Caco-2 (cell line): ENCODE measurements around the gene SLC1A7. TPM values are rescaled to one million over a fixed set of nuclear protein-coding genes. Genes with fewer than 3 reads are reported as not detected.

ENCODE experiments used
- BruUV-seq: library from RNA; stranded (reverse); fragments of 400-500 nt; replicated peaks from 2 replicates; lab custom pipeline; 2021; lab: Mats Ljungman, UMichigan
- CTCF ChIA-PET: fragments of 300-600 bp; sonication (Branson Sonifier 250); formaldehyde crosslinking; loops from one replicate; lab custom pipeline; 2022; ENCODE audit warnings: antibody characterized with exemption; lab: Charles Lee
- POLR2A ChIA-PET: fragments of 300-600 bp; sonication (Branson Sonifier 250); formaldehyde crosslinking; loops from one replicate; lab custom pipeline; 2022; ENCODE audit warnings: antibody characterized with exemption; lab: Charles Lee
- DNase-seq, 2 experiments: peaks; one replicate each; pipeline versions ENCODE4 v3.0.0 to v3.0.0-alpha.2; 2020 to 2022
- H3K27me3 ChIP-seq: replicated peaks from 2 replicates; pipeline ENCODE4 v1.6.0; 2011; ENCODE audit warnings: low read length; ENCODE audit not compliant: control insufficient read depth, insufficient read depth
- H3K36me3 ChIP-seq: 2 replicates; pipeline ENCODE4 v1.5.1; 2011; ENCODE audit warnings: low read length; ENCODE audit not compliant: control insufficient read depth, insufficient read depth
- H3K4me1 ChIP-seq: fragments of 250-450 bp; sonication (Bioruptor Pico); 2 replicates; pipeline ENCODE4 v1.5.1; 2020; ENCODE audit warnings: mild to moderate bottlenecking
- H3K4me3 ChIP-seq: 2 replicates; pipeline ENCODE4 v1.5.1; 2011; ENCODE audit warnings: low read depth, mild to moderate bottlenecking, control low read depth, low read length
- H3K9me3 ChIP-seq: fragments of 250-450 bp; sonication (Bioruptor Pico); 2 replicates; pipeline ENCODE4 v1.5.1; 2020; ENCODE audit warnings: mild to moderate bottlenecking, moderate library complexity
- H3K27ac Mint-ChIP-seq: one replicate; pipeline ENCODE4 v1.8.0; 2022; ENCODE audit warnings: mixed read lengths; ENCODE audit not compliant: unreplicated experiment
- H3K27me3 Mint-ChIP-seq: one replicate; pipeline ENCODE4 v1.8.0; 2022; ENCODE audit warnings: mixed read lengths; ENCODE audit not compliant: insufficient read depth, unreplicated experiment
- H3K36me3 Mint-ChIP-seq: one replicate; pipeline ENCODE4 v1.8.0; 2022; ENCODE audit warnings: mild to moderate bottlenecking, mixed read lengths; ENCODE audit not compliant: insufficient read depth, unreplicated experiment
- H3K4me1 Mint-ChIP-seq: one replicate; pipeline ENCODE4 v1.8.0; 2022; ENCODE audit warnings: low read depth, mixed read lengths; ENCODE audit not compliant: unreplicated experiment
- H3K4me3 Mint-ChIP-seq: one replicate; pipeline ENCODE4 v1.8.0; 2022; ENCODE audit warnings: mild to moderate bottlenecking, moderate library complexity, mixed read lengths; ENCODE audit not compliant: unreplicated experiment
- H3K9me3 Mint-ChIP-seq: one replicate; pipeline ENCODE4 v1.8.0; 2022; ENCODE audit warnings: mixed read lengths; ENCODE audit not compliant: unreplicated experiment
- CTCF ChIP-seq, 2 experiments: fragments of 200-600 bp in 1 of 2; IDR thresholded peaks; 1 replicate in 1 of 2; 2 replicates in 1 of 2; pipeline versions ENCODE4 v1.5.1 to v1.8.0; 2011 to 2022; ENCODE audit warnings: antibody characterized with exemption in 1 of 2, control low read depth in 1 of 2, inconsistent platforms in 1 of 2, low read depth in 1 of 2, low read length in 1 of 2, mild to moderate bottlenecking in 1 of 2, moderate library complexity in 1 of 2; ENCODE audit not compliant: insufficient read depth in 1 of 2, severe bottlenecking in 1 of 2, unreplicated experiment in 1 of 2
- intact Hi-C: fragments of 100-400 bp; cut with micrococcal nuclease; formaldehyde crosslinking; loops from one replicate; pipeline ENCODE4 v1.10.0; 2022; ENCODE audit not compliant: unreplicated experiment
- total RNA-seq: library from RNA; stranded (reverse); gene quantifications from 2 replicates; pipeline ENCODE4 v1.2.3, GENCODE V29; 2022

SLC1A7 gene
- total RNA-seq, 1 experiment from 2014 or later = not detected

- H3K4me1 ChIP-seq = no peaks in the 10 kb centered on the region
- no peaks in the 10 kb centered on the region for H3K4me1 Mint-ChIP-seq
- intact Hi-C loops = no loop called here
- no peak overlapping the region for H3K4me3 ChIP-seq
- H3K36me3 Mint-ChIP-seq = no peaks in the 10 kb centered on the region
- no peaks in the 10 kb centered on the region for H3K9me3 ChIP-seq
- H3K9me3 Mint-ChIP-seq = no peaks in the 10 kb centered on the region
- H3K27me3 Mint-ChIP-seq = no peaks in the 10 kb centered on the region
- ChIA-PET POLR2A (no interaction called here), CTCF (no interaction called here)
- no peak overlapping the region for H3K4me3 Mint-ChIP-seq
- peak in 1 of 2 experiments; percentile 19 for DNase-seq
- H3K36me3 ChIP-seq = no peaks in the 10 kb centered on the region
- no TSS peak for BruUV-seq
- no peak for TF ChIP-seq CTCF (IDR thresholded peaks at IDR 0.05; ENCODE audit: insufficient read depth in 1 of 2, low read depth in 1 of 2, low read length in 1 of 2, severe bottlenecking in 1 of 2, unreplicated experiment in 1 of 2)
- no peaks in the 10 kb centered on the region for H3K27me3 ChIP-seq
- H3K27ac Mint-ChIP-seq = no peak overlapping the region
Observed at GRCh38 chr1:53075761-53076163, 66.7 kb downstream of the SLC1A7 start.

GRCh38 chr1:53075206-53075605 lies 67.2 kb downstream of the SLC1A7 start:
- Histone ChIP-seq H3K36me3 (no peaks in the 10 kb centered on the region), H3K27me3 (no peaks in the 10 kb centered on the region), H3K4me1 (no peaks in the 10 kb centered on the region), H3K9me3 (no peaks in the 10 kb centered on the region), H3K4me3 (no peak overlapping the region)
- H3K27ac Mint-ChIP-seq = no peak overlapping the region
- CTCF ChIA-PET = no interaction called here
- POLR2A ChIA-PET = no interaction called here
- intact Hi-C loops = no loop called here
- H3K27me3 Mint-ChIP-seq = no peaks in the 10 kb centered on the region
- no peaks in the 10 kb centered on the region for H3K9me3 Mint-ChIP-seq
- no peak for TF ChIP-seq CTCF (IDR thresholded peaks at IDR 0.05; ENCODE audit: insufficient read depth in 1 of 2, low read depth in 1 of 2, low read length in 1 of 2, severe bottlenecking in 1 of 2, unreplicated experiment in 1 of 2)
- H3K36me3 Mint-ChIP-seq = no peaks in the 10 kb centered on the region
- peak in 1 of 2 experiments; percentile 7 for DNase-seq
- H3K4me1 Mint-ChIP-seq = no peaks in the 10 kb centered on the region
- H3K4me3 Mint-ChIP-seq = no peak overlapping the region
- no TSS peak for BruUV-seq

- H3K4me3 ChIP-seq = no peak overlapping the region
- no peak overlapping the region for H3K27ac Mint-ChIP-seq
- POLR2A ChIA-PET = no interaction called here
- BruUV-seq = no TSS peak
- intact Hi-C loops = no loop called here
- H3K9me3 ChIP-seq = no peaks in the 10 kb centered on the region
- H3K27me3 ChIP-seq = no peaks in the 10 kb centered on the region
- no peak for TF ChIP-seq CTCF (IDR thresholded peaks at IDR 0.05; ENCODE audit: insufficient read depth in 1 of 2, low read depth in 1 of 2, low read length in 1 of 2, severe bottlenecking in 1 of 2, unreplicated experiment in 1 of 2)
- no peaks in the 10 kb centered on the region for H3K27me3 Mint-ChIP-seq
- H3K9me3 Mint-ChIP-seq = no peaks in the 10 kb centered on the region
- no peak overlapping the region for H3K4me3 Mint-ChIP-seq
- H3K4me1 Mint-ChIP-seq = no peaks in the 10 kb centered on the region
- no peaks in the 10 kb centered on the region for H3K36me3 ChIP-seq
- H3K36me3 Mint-ChIP-seq = no peaks in the 10 kb centered on the region
- DNase-seq = peak in 1 of 2 experiments; percentile 14
- H3K4me1 ChIP-seq = no peaks in the 10 kb centered on the region
- CTCF ChIA-PET = interaction anchor here (0.6 kb wide), 1 partner anchor 344 kb away, joined by 7 read pairs; no protein-coding TSS in a partner anchor
Observed at GRCh38 chr1:53074313-53075154, 67.9 kb downstream of the SLC1A7 start.
